PFSK-1 (cell line): ENCODE data around the gene ECD.

Experiments used
- FOXP2 ChIP-seq: optimal IDR thresholded peaks from 2 replicates; pipeline ENCODE3; 2011; ENCODE audit warnings: borderline replicate concordance, control low read depth, inconsistent platforms; ENCODE audit not compliant: insufficient read depth; ENCODE audit errors: extremely low read length, extremely low read depth
- POLR2AphosphoS5 ChIP-seq: IDR thresholded peaks from 2 replicates; pipeline ENCODE4 v1.6.1; 2012; ENCODE audit warnings: low read depth, mild to moderate bottlenecking, control low read depth, low read length, moderate library complexity

GRCh38 chr10:73094986-73095480 is 72.8 kb downstream of the ECD start:
- no peak for TF ChIP-seq POLR2AphosphoS5
- no peak for TF ChIP-seq FOXP2
